Colon (tissue), 2 donors: ENCODE measurements around the gene COL26A1.

ENCODE experiments used
- FAIRE-seq: peaks from 2 replicates; lab custom pipeline; 2012; peaks lifted over from hg19 to GRCh38; lab: Jason Lieb, UNC
- donor health status: control.
- donor health status: control.

COL26A1 gene

DNA sequence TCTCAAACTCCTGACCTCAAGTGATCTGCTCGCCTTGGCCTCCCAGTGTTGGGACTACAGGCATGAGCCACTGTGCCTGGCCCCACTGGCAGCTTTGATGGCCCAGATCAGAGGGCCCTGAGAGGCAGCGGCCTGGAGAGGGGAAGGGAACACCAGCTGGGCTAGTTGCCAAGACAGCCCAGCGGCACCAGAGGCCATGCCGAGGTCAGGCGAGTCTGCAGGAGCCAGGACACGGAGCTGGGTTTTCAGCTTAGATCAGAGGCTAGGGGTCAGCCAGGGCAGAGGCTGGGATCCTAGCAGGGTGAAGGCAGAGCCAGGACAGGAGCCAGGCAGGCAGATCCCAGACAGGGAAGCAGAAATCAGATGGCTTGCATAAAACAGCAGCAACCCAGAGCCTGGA is 173.6 kb downstream of the COL26A1 start:
- no peak for FAIRE-seq

- no peak for FAIRE-seq
These were observed 174.0 kb downstream of the COL26A1 start for GRCh38 chr7:101536668-101537067.

- FAIRE-seq, result no peak
These were observed 174.5 kb downstream of the COL26A1 start for GRCh38 chr7:101537205-101537604.

DNA sequence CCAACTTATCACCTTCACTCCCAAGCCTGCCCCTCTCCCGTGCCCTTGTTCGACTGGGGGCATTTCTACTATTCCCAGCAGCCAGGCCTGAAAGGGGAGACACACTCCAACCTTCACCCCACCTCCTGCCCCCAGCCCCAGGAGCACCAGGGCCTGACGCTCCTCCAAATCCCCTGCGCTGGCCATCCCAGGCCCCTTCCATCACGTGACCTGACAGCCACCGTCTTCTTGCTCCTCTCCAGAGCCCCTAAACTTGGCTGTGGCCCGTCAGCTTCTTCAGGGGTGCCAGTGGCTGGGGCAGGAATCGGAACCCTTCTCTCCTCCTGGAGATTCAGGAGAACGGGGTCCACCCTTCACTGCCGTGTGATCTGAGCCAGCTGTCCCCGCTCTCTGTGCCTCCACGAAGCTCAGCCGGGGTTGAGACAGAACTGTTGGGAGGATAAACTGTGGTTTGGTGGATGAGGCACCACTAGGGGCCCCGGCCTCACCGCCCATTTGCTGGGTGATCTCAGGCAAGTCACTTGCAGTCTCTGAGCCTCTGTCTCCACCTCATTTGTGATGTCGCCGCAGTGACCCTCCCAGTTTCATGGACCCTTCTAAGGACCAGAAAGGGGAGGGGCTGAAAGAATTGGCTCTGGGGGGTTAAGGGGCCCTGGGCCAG is 175.4 kb downstream of the COL26A1 start:
- no peak for FAIRE-seq

GRCh38 chr7:101538596-101539459 is 176.2 kb downstream of the COL26A1 start:
- no peak for FAIRE-seq

DNA sequence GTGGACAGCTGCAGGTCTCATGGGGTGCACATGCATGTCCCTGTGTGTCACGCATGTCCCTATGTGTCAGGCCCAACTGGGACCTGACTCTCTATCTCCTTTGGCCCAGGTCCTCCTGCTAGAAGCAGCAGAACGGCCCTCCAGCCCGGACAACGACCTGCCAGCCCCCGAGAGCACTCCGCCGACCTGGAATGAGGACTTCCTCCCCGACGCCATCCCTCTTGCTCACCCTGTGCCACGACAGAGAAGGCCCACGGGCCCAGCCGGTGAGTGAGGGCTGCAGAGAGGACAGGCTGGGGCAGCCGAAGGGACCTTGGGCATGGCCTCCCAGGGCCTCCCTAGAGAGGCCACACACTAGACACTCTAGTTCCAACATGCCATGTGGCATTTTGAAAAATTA is 177.1 kb downstream of the COL26A1 start:
- no peak for FAIRE-seq

DNA sequence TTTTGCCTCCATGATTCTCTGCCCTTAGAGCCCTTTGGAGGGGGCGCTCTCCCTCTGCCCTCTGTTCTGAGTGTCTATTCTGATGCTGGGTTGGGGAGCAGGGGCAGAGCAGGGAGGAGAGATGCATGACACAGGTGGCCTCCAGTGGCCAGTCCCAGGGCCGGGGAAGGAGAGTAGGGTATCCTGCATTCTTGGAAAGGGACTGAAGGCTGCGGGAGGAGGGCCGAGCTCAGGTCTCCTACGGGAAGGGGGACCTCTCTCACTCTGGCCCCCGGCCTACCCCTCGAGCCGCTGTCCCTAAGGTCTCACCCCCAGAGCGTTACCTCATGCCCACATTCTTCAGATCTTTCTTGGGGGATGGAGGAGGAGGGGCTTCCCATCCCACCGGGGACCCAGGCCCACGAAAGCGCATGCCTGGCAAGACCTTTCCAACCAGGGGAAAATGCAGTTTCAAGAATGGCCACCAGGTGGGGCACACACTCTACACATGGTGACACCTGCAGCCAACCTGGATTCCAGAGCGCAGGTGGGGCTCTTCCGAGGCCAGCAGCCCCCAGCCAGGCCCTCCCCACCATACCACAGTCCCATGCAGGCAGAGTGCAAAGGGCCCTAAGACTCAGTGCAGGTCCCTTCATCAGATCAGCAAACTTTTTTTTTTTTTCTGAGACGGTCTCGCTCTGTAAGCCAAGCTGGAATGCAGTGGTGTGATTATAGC is 180.0 kb downstream of the COL26A1 start:
- no peak for FAIRE-seq

GRCh38 chr7:101543242-101543766 is 180.6 kb downstream of the COL26A1 start:
- FAIRE-seq, result no peak

DNA sequence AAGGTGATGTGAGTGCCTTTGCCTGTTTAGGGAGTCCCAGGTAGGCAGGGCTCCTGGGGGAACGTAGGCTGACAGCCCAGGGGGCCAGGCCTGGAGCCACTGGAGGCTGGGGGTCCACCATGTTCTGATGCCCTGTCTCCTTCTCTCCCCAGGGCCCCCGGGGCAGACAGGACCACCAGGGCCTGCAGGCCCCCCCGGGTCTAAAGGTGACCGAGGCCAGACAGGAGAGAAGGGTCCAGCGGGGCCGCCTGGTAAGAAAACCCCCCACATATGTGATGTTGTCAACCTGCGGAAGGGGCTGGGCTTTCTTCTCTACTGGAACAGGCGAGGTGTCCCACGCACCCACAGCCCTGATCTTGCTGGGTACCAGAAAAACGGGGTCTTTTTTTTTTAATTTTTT is 181.2 kb downstream of the COL26A1 start:
- no peak for FAIRE-seq

- FAIRE-seq, result no peak
These were observed 182.9 kb downstream of the COL26A1 start for GRCh38 chr7:101545441-101546190.

- FAIRE-seq, result no peak
These were observed 183.7 kb downstream of the COL26A1 start for GRCh38 chr7:101546308-101546936.

- FAIRE-seq, result no peak
These were observed 184.6 kb downstream of the COL26A1 start for GRCh38 chr7:101547022-101547915.

GRCh38 chr7:101547916-101548661 is 185.4 kb downstream of the COL26A1 start:
- FAIRE-seq, result no peak

DNA sequence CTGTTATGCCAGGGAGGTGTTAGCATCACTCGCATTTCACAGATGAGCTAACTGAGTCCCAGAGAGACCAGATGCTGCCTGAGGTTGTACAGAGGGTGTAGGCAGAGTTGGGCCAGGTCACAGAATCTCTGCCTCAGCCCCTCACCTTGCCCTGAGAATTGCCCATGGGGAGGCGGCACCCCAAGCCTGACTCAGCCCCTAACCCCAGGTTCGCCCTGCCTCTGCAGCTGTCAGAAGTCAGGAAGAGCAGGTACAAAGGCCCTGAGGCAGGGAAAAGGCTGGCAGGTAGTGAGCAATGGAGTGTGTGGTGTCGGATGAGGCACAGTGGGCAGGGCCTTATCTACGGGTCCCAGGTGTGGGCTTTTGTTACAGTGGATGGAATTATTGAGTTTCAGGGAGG is 187.1 kb downstream of the COL26A1 start:
- FAIRE-seq, result no peak

GRCh38 chr7:101550641-101551541 is 188.2 kb downstream of the COL26A1 start:
- FAIRE-seq, result no peak

- no peak for FAIRE-seq
These were observed 190.5 kb downstream of the COL26A1 start for GRCh38 chr7:101553018-101553770.

GRCh38 chr7:101553771-101554445 is 191.2 kb downstream of the COL26A1 start:
- no peak for FAIRE-seq
